GM12878 (cell line): ENCODE measurements around the gene TLX1.

Experiments
- CHD2 ChIP-seq: IDR thresholded peaks from 2 replicates; pipeline ENCODE4 v1.6.1; 2011; ENCODE audit warnings: low read depth, low read length, improper control_type of control experiment, borderline replicate concordance
- CREM ChIP-seq: IDR thresholded peaks from 2 replicates; pipeline ENCODE4 v1.6.1; 2014; ENCODE audit warnings: antibody characterized with exemption, low read depth
- EED ChIP-seq: sonication (generic); IDR thresholded peaks from 2 replicates; pipeline ENCODE4 v1.6.1; 2016; ENCODE audit warnings: antibody characterized with exemption, low read depth
- MYC ChIP-seq: IDR thresholded peaks from 2 replicates; pipeline ENCODE4 v1.6.1; 2011; ENCODE audit warnings: mild to moderate bottlenecking, low read length, moderate library complexity, inconsistent platforms; ENCODE audit not compliant: insufficient read depth, insufficient replicate concordance, insufficient read length, severe bottlenecking
- RAD21 ChIP-seq: IDR thresholded peaks from 2 replicates; pipeline ENCODE4 v1.6.1; 2011; ENCODE audit warnings: mild to moderate bottlenecking, low read depth, low read length, moderate library complexity; ENCODE audit not compliant: insufficient read depth
- RELA ChIP-seq: fragments of 450-650 bp; IDR thresholded peaks from 2 replicates; pipeline ENCODE4 v1.8.0; 2014; ENCODE audit warnings: borderline replicate concordance; ENCODE audit not compliant: partially characterized antibody
- TAF1 ChIP-seq: IDR thresholded peaks from 2 replicates; pipeline ENCODE4 v1.6.1; 2011; ENCODE audit warnings: mild to moderate bottlenecking, low read depth, low read length, borderline replicate concordance
- TF ChIP-seq, protein P1 (sequence below): IDR thresholded peaks from 2 replicates; pipeline ENCODE4 v1.6.1; 2011; ENCODE audit warnings: borderline replicate concordance, low read depth, mild to moderate bottlenecking, moderate library complexity, low read length; ENCODE audit not compliant: insufficient read depth, poor library complexity, severe bottlenecking

DNA sequence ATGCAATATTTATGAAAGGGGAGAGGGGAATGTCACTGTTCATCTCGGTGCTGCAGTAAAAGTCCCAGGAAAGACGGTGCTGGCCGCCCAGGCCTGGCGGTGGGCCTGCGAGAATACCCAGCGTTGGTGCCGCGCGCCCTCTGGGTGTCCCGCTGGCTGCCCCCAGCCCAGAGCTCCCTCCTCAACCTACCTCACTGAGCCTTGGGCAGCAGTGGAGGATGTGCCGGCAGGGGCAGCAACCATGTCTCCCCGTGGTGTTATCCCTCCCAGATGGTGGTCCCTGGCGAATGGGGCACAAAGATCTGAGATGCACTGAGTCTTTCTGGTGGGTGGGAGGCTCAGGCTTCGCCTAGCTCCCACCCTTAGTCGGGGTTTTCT, 9.5 kb upstream of the TLX1 start:
- TF ChIP-seq, protein P1, sequence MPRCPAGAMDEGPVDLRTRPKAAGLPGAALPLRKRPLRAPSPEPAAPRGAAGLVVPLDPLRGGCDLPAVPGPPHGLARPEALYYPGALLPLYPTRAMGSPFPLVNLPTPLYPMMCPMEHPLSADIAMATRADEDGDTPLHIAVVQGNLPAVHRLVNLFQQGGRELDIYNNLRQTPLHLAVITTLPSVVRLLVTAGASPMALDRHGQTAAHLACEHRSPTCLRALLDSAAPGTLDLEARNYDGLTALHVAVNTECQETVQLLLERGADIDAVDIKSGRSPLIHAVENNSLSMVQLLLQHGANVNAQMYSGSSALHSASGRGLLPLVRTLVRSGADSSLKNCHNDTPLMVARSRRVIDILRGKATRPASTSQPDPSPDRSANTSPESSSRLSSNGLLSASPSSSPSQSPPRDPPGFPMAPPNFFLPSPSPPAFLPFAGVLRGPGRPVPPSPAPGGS = no peak
- no peak for TF ChIP-seq CREM
- TF ChIP-seq EED = no peak
- no peak for TF ChIP-seq TAF1
- TF ChIP-seq RAD21 = no peak
- no peak for TF ChIP-seq MYC
- no peak for TF ChIP-seq CHD2
- no peak for TF ChIP-seq RELA
